Activated naive CD8-positive, alpha-beta T cell treated with anti-CD3 and anti-CD28 coated beads, Interleukin-2, amount 50 U/mL, for 24 hours (primary cell): Measurements from ENCODE around the gene AP3S1.

Source experiments
- ATAC-seq: fragments of 150-1000 bp; cut with Tn5 transposase; one replicate; pipeline ENCODE4 v1.10.0; 2021
- DNase-seq: peaks from one replicate; pipeline ENCODE4 v3.0.0; 2021
- H3K27ac Mint-ChIP-seq: one replicate; pipeline ENCODE4 v1.8.0; 2021; ENCODE audit warnings: mild to moderate bottlenecking, mixed read lengths
- H3K27me3 Mint-ChIP-seq: one replicate; pipeline ENCODE4 v1.8.0; 2021; ENCODE audit warnings: mixed read lengths
- H3K36me3 Mint-ChIP-seq: one replicate; pipeline ENCODE4 v1.8.0; 2021; ENCODE audit warnings: low read depth, mixed read lengths
- H3K4me1 Mint-ChIP-seq: one replicate; pipeline ENCODE4 v1.8.0; 2021; ENCODE audit warnings: mixed read lengths
- H3K4me3 Mint-ChIP-seq: one replicate; pipeline ENCODE4 v1.8.0; 2021; ENCODE audit warnings: mild to moderate bottlenecking, moderate library complexity, mixed read lengths
- H3K9me3 Mint-ChIP-seq: one replicate; pipeline ENCODE4 v1.8.0; 2021; ENCODE audit warnings: mixed read lengths

The AP3S1 gene

DNA sequence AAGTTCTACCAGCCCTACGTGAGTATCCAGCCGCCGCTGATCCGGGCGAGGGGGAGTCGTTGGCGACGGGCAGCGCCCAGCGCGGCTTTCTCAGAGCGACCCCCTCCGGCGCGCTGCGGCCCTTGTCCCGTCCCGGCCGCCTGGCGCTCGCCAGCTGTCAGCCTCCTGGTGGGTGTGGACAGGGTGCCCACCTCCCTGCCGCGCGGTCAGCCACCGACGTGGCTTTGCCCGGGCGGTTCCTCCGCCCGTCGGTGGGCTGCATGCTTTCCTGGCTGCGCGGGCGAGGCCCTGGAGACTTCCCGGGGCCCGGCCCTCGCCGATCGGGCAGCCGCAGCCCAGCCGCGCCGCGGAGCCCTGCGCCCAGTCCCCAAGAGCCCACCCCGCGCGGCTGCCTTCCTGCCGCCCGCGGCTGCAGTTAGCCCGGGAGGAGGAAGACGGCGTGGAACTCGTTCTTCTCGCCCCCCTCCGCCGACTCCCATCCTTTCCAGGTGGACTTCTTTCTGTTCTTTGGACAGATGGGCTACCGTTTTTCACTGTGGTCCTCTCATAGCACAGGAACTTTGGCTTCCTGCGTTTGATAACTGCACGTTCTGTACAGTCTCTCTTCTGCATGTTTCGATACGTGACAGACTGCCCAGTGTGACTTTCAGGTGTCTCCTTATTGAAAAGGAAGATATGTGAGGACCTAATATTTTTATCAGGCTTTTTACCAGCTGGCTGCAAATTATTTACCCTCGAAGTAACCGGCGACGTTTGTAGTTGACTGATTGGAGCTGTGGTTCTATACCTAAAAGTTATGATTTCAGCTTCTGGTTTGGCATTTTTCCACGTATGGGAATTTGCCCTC, 577 bp downstream of the AP3S1 start:
- peak; percentile 39 for ATAC-seq
- DNase-seq, result no peak
- peaks cover 59% of the 10 kb centered on the region for H3K4me1 Mint-ChIP-seq
- peak overlapping the region; percentile 100 for H3K27ac Mint-ChIP-seq
- no peaks in the 10 kb centered on the region for H3K9me3 Mint-ChIP-seq
- peaks cover 7% of the 10 kb centered on the region for H3K36me3 Mint-ChIP-seq
- no peaks in the 10 kb centered on the region for H3K27me3 Mint-ChIP-seq
- H3K4me3 Mint-ChIP-seq, result peak overlapping the region; percentile 96

DNA sequence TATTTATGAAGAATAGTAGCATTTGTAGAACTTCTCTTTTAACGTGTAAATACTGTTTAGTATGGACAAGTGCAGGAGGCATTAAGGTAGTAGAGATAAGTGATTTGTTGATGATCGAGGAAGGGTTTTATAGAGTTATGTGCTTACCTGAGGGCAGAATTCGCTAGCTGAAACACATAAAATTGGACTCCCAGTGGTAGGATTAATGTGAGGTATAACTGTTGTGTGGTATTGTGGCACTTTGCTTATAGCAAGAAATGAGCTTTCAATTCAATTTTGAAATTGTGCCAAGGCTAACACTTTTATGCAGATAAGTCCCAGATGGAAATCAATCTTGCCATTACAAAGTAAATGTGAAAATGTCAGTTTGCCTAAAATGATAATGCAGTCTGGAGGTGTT, 1.2 kb downstream of the AP3S1 start:
- peaks cover 3% of the 10 kb centered on the region for H3K36me3 Mint-ChIP-seq
- no peaks in the 10 kb centered on the region for H3K27me3 Mint-ChIP-seq
- no peaks in the 10 kb centered on the region for H3K9me3 Mint-ChIP-seq
- peak overlapping the region; percentile 96 for H3K4me3 Mint-ChIP-seq
- H3K4me1 Mint-ChIP-seq, result peaks cover 55% of the 10 kb centered on the region
- DNase-seq, result no peak
- peak overlapping the region; percentile 81 for H3K27ac Mint-ChIP-seq
- ATAC-seq, result no peak

DNA sequence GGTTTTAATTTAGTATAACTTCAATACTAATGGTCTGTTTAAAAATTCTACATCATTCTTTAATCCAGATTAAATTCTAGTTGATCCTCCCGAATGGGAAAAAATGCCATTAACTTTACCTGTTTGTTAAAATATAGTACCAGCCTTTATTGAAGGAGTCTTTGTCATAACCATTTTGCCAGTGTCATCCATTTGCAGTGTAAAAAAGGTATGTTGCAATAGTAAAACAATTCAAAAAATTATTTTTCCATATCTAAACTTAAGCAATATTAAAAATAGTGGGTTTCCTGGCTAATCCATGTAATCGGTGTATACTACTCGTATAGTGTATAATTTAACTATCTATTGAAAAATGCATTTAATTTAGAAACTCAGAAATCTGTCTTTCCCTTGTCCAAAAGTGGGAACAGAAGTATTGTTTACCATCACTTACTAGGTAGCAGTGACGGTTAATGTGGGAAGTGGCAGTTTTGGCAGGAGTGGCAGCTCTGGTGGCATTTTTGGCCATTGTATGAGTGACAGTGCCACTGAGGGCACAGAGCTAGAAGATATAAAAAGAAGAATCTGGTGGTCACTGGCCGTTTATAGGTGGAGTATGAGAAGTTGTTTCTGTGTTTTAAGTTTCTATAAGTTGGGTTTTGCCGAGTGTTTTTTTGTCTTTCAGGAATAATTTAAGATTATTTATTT, 1.9 kb downstream of the AP3S1 start:
- ATAC-seq, result no peak
- H3K27me3 Mint-ChIP-seq, result no peaks in the 10 kb centered on the region
- H3K9me3 Mint-ChIP-seq, result no peaks in the 10 kb centered on the region
- no peak for DNase-seq
- H3K4me1 Mint-ChIP-seq, result peaks cover 50% of the 10 kb centered on the region
- peaks cover 2% of the 10 kb centered on the region for H3K36me3 Mint-ChIP-seq
- H3K27ac Mint-ChIP-seq, result peak overlapping the region; percentile 81
- H3K4me3 Mint-ChIP-seq, result peak overlapping the region; percentile 96

DNA sequence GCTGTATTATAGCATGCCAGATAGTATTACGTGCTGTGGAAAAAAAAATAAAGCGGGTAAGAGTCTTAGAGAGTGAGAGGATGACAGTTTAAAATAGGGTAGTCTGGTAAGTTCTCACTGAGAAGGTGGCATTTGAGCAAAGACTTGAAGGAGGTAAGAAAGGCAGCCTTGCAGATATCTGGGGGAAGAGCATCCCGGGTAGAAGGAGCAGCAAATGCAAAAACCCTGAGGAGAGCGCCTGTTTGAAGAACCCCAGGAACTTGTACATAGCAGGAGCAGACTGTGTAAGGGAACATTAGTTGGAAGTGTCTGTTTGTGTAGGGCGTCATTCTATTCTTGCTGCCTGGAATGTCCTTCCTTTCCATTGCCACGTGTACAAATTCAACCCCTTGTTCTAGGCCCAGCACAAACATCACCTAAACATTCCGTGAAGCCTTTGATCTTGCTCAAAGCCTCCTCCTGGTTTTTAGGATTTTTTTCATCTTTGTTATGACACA, 2.6 kb downstream of the AP3S1 start:
- H3K4me3 Mint-ChIP-seq, result no peak overlapping the region
- H3K36me3 Mint-ChIP-seq, result peaks cover 2% of the 10 kb centered on the region
- no peaks in the 10 kb centered on the region for H3K9me3 Mint-ChIP-seq
- ATAC-seq, result no peak
- H3K27me3 Mint-ChIP-seq, result no peaks in the 10 kb centered on the region
- DNase-seq, result no peak
- no peak overlapping the region for H3K27ac Mint-ChIP-seq
- H3K4me1 Mint-ChIP-seq, result peaks cover 43% of the 10 kb centered on the region

DNA sequence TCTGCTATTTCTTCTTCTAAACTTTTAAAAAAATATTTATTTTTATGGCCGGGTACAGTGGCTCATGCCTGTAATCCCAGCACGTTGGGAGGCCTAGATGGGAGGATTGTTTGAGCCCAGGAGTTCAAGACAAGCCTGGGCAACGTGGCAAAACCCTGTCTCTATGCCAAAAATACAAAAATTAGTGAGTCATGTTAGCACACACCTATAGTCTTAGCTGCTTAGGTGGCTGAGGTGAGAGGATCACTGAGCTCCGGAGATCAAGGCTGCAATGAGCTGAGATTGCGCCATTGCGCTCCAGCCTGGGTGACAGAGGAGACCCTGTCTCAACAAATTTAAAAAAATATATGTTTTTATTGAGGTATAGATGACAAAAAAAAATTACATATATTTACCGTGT, 5.6 kb downstream of the AP3S1 start:
- Mint-ChIP-seq H3K9me3 (no peaks in the 10 kb centered on the region), H3K4me1 (peaks cover 45% of the 10 kb centered on the region), H3K36me3 (no peaks in the 10 kb centered on the region), H3K4me3 (no peak overlapping the region), H3K27me3 (no peaks in the 10 kb centered on the region), H3K27ac (no peak overlapping the region)
- ATAC-seq (no peak), DNase-seq (no peak)

DNA sequence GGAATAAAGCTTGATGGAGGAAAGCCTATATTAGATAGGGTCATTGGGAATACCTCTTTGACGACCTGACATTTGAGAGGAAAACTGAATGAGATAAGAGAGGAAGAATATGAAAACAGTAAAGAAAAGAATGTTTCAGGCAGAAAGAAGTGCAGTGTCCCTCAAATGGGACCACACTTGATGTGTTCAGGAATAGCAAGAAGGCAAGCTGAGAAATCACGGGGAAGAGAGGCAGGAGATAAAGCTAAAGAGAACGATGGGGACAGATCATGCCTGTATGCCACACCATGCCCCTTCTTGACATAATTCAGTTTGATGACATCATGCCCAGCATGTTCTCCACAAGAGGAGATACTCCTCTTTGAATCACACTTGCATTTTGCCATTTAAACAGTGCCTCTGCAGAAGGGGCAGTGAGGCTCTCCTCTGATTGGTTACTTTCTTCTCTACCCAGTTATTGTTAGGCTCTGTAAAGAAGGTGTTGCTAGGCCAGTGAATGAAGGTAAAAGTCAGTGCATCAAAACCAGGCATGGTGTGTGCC, 7.6 kb downstream of the AP3S1 start:
- H3K36me3 Mint-ChIP-seq, result peaks cover 13% of the 10 kb centered on the region
- H3K4me1 Mint-ChIP-seq, result peaks cover 31% of the 10 kb centered on the region
- ATAC-seq (no peak), DNase-seq (no peak)
- H3K9me3 Mint-ChIP-seq, result peaks cover 13% of the 10 kb centered on the region
- no peaks in the 10 kb centered on the region for H3K27me3 Mint-ChIP-seq
- no peak overlapping the region for H3K4me3 Mint-ChIP-seq
- no peak overlapping the region for H3K27ac Mint-ChIP-seq

DNA sequence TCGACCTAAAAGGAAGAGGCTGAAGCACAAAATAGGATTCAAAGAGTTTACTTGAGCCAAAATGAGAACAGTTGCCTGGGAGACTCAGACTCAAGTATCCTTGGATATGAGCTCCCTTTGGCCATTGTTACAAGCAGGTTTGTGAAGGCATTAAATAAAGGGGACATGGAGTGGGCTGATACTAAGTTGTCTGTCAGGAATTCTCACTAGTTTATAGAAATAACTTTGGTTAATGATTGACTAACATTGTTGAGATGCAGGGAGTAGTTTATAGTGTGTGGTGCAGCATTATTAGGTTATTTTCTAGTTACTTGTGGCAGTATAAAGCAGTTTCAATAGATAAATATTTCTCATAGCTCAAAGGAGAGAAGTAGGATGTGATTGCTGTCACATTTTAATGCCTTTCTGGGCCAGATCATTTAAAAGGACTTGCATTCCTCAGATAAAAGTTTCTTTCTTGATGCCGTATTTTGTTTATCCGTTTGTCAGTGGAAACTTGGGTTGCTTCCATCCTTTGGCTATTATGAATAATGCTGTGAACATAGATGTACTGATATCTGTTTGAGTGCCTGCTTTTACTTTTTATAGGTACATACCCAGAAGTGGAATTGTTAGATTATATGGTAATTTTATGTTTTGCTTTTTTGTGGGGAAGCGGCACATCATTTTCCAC, 9.1 kb downstream of the AP3S1 start:
- Mint-ChIP-seq H3K27ac (no peak overlapping the region), H3K4me3 (no peak overlapping the region), H3K36me3 (peaks cover 19% of the 10 kb centered on the region)

DNA sequence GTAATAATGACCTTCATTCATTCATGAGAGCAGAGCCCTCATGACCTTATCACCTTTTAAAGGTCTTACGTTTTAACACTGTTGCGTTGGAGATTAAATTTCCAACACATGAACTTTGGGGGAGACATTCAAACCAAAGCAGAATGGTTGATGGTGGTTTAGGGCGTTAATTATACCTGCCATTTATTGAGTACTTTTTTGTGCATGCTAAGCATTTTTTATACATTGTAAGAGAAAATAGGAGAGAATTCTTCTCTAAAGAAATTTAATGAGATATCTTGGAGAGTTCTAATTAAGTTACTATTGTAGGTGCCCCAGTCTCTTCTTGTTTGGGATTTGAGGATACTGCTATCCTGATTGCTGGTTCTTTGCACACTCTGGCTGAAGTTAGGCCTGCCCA, 12.4 kb downstream of the AP3S1 start:
- no peak overlapping the region for H3K27ac Mint-ChIP-seq
- peaks cover 13% of the 10 kb centered on the region for H3K9me3 Mint-ChIP-seq
- H3K4me1 Mint-ChIP-seq, result peaks cover 41% of the 10 kb centered on the region
- H3K4me3 Mint-ChIP-seq, result no peak overlapping the region
- DNase-seq (no peak), ATAC-seq (no peak)
- H3K36me3 Mint-ChIP-seq, result peaks cover 19% of the 10 kb centered on the region
- no peaks in the 10 kb centered on the region for H3K27me3 Mint-ChIP-seq

More for the DNA sequence above, 9.1 kb downstream of the AP3S1 start:
- H3K9me3 Mint-ChIP-seq, result peaks cover 13% of the 10 kb centered on the region
- DNase-seq, result no peak
- H3K4me1 Mint-ChIP-seq, result peaks cover 23% of the 10 kb centered on the region
- no peaks in the 10 kb centered on the region for H3K27me3 Mint-ChIP-seq
- no peak for ATAC-seq

DNA sequence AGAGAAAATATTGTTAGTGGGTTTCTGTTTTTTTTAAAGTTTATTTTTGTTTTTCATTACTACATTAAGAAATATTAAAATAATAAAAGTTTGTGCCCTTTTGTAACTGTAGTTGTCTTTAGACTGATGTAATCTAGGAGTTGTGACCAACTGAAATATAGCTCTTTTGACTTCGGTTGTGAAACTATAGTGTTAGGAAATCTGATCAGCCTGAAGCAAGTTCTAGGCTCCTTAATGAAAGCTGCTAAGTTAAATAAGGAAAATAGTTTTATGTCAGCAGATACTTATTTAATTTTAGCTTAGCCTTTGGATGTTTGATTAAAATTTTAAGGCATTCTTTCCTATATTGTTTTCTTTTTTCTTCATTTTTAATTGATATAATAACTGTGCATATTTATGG, 14.2 kb downstream of the AP3S1 start:
- peaks cover 14% of the 10 kb centered on the region for H3K9me3 Mint-ChIP-seq
- ATAC-seq (no peak), DNase-seq (no peak)
- H3K27ac Mint-ChIP-seq, result no peak overlapping the region
- peaks cover 20% of the 10 kb centered on the region for H3K36me3 Mint-ChIP-seq
- no peaks in the 10 kb centered on the region for H3K27me3 Mint-ChIP-seq
- peaks cover 38% of the 10 kb centered on the region for H3K4me1 Mint-ChIP-seq
- no peak overlapping the region for H3K4me3 Mint-ChIP-seq

DNA sequence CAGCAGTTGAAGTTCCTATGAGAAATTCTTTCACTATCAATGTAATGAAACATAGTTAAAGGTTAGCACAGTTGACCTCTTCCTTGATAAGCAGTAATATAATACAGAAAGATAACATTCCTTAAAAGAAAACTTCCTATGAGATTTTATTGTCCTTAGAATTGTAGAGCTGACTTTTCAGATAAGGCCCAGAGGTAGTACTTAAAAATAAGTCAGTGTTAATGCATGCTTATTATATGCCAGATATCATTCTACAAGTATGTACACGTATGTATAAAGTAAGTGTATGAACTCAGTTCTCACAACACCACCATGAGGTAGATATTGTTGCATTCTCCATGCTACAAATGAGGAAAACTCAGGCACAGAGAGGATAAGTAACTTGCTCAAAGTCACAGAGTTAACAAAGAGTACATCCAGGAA, 15.3 kb downstream of the AP3S1 start:
- H3K27me3 Mint-ChIP-seq, result no peaks in the 10 kb centered on the region
- DNase-seq (no peak), ATAC-seq (no peak)
- H3K4me1 Mint-ChIP-seq, result peaks cover 31% of the 10 kb centered on the region
- H3K27ac Mint-ChIP-seq, result no peak overlapping the region
- no peak overlapping the region for H3K4me3 Mint-ChIP-seq
- H3K9me3 Mint-ChIP-seq, result peaks cover 17% of the 10 kb centered on the region
- H3K36me3 Mint-ChIP-seq, result peaks cover 25% of the 10 kb centered on the region

DNA sequence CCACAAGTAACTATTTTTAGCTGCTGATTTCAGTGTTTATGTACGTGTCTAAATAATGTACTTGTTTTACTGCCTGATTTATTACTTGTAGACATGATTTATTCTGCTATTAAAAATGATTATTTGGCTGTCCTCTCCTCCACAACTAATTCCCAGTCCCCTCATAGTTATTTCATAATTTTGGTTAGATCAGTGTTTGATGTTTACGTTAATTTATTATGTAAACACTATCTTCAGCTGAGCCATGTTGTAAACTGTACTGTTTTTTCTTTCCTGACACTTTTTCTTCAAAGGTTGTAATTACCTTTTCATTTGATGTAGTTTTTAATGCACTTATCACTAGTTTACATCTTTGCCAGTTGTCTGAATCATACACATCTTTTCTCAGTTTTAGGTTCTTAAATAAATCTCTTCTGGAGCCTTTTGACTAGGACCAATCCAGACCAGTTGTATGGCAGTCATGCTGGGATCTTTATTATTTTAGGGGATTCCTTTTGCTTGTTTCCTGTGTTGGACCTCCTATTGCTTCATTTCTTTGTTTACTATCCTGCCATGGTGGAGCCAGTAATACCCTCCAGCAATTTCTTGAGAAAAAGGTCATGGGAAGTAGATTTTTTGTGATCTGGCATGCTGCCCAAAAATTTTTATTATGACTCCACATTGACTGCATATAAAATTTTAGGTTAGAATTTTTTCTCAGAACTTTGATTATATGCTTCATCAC, 16.1 kb downstream of the AP3S1 start:
- H3K27ac Mint-ChIP-seq, result no peak overlapping the region
- peaks cover 26% of the 10 kb centered on the region for H3K36me3 Mint-ChIP-seq
- H3K9me3 Mint-ChIP-seq, result peaks cover 17% of the 10 kb centered on the region
- no peak for ATAC-seq
- DNase-seq, result no peak
- H3K4me3 Mint-ChIP-seq, result no peak overlapping the region
- H3K4me1 Mint-ChIP-seq, result peaks cover 30% of the 10 kb centered on the region
- no peaks in the 10 kb centered on the region for H3K27me3 Mint-ChIP-seq

DNA sequence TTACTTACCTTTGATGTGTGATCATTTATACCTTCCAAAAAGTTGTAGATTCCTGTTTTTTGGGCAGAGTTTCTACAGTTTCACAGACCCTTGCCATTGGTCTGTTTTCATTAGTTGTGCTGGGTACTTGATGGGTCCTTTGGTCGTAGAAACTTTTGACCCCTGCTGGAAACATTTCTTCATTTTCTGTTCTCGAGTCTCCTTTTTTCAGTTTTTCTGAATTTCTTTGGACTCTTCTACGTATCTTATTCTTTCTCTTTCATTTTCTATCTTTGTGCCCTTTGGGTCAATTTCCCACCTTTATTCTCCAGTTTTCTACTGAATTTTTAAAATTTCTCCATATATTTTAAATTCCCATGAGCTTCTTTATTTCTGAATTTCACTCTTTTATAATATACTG, 16.7 kb downstream of the AP3S1 start:
- H3K36me3 Mint-ChIP-seq, result peaks cover 22% of the 10 kb centered on the region
- H3K4me3 Mint-ChIP-seq, result no peak overlapping the region
- no peaks in the 10 kb centered on the region for H3K27me3 Mint-ChIP-seq
- H3K27ac Mint-ChIP-seq, result no peak overlapping the region
- peaks cover 12% of the 10 kb centered on the region for H3K9me3 Mint-ChIP-seq
- peaks cover 30% of the 10 kb centered on the region for H3K4me1 Mint-ChIP-seq
- DNase-seq (no peak), ATAC-seq (no peak)

DNA sequence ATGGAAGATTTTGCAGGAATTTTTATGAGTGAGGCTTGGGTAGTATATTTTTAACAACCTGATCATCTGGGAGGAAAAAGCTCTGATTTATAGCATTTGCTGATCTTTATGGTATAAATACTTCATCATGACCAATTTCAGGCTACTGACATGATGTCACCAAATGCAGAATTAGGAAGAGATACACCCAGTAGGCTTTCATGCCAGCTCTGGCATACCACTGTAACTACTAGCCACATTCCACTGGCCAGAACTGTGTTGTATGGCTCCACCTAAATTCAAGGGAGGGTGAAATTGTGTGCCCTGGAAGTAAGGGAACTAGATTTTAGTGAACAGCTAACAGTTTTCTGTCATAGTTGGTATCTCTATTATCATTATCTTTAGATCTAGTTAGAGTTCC, 17.6 kb downstream of the AP3S1 start:
- Mint-ChIP-seq H3K27me3 (no peaks in the 10 kb centered on the region), H3K9me3 (peaks cover 4% of the 10 kb centered on the region), H3K4me1 (peaks cover 24% of the 10 kb centered on the region), H3K4me3 (no peak overlapping the region), H3K36me3 (peaks cover 16% of the 10 kb centered on the region), H3K27ac (no peak overlapping the region)
- DNase-seq (no peak), ATAC-seq (no peak)

DNA sequence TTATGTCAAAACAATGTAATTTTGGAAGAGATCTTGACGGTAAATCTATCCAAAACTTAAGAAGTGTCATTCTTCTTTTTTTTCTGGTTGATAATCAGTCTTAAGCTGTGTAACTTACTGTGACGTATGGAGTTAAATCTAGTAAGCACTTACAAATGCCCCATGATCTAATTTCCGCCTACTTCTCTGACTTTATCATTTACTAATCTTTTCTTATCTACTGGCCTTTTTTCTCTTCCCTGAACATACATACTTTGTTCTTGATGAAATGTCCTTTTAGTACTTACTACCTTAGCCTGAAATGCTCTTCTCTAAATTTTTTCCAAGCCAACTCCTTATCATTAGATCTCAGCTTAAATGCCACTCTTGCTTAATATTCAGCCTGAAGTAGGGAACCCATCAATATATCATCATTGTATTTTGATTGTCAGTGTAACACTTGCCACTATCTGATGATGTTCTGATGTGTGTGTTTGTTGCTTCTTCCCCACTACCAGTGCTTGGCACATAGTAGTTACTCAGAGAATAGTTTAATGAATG, 27.6 kb downstream of the AP3S1 start:
- ATAC-seq, result no peak
- Mint-ChIP-seq H3K27me3 (no peaks in the 10 kb centered on the region), H3K27ac (no peak overlapping the region), H3K36me3 (peaks cover 27% of the 10 kb centered on the region), H3K9me3 (no peaks in the 10 kb centered on the region), H3K4me1 (peaks cover 3% of the 10 kb centered on the region), H3K4me3 (no peak overlapping the region)
- no peak for DNase-seq
